ENCODE measurements around the gene SGSM2.

SGSM2 gene

DNA sequence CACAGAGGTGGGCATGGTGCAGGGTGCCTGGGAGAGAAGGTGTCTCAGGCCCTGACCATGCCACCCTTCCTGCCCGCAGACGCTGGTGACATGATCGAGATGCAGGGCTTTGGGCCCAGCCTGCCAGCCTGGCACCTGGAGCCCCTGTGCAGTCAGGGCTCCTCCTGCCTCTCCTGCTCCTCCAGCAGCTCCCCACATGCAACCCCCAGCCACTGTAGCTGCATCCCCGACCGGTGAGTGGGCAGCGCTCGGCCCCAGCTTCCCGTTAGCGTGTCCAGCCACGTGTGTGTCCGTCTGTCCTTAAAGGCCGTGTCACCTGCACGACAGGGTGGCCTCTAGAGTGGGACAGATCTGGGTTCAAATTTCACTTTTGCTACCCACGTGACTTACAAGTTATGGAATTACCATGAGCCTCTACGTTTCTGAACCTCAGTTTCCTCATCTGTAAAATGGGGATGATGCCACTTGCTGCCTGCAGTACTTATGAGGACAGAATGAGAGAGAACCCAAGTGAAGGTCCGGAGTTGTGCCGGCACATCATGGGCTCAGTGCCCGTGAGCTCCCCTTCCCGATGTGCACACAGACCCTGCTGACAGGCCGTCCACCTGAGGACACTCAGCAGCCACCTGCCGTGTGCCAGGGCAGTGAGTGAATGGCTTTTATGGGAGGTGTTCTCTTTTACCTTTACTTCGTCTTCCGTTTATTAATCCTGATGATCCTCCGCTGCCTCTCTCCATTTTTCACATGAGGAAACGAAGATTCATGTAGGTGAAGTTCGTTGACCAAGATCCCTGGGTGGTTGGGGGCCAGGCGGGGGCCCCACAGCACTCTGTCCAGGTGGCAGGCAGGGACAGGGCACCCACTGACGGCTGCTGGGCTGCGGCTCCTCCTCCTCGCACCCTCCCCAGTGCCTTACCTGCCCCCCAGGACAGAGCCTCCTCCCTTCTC is 34.2 kb downstream of the SGSM2 start:
- no peak for DNase-seq (ENCODE audit: extremely low read depth, low read depth)
- no peak overlapping the region for H3K4me3 ChIP-seq (replicated peaks; ENCODE audit: low read depth, low read length)
- TF ChIP-seq, protein P1, sequence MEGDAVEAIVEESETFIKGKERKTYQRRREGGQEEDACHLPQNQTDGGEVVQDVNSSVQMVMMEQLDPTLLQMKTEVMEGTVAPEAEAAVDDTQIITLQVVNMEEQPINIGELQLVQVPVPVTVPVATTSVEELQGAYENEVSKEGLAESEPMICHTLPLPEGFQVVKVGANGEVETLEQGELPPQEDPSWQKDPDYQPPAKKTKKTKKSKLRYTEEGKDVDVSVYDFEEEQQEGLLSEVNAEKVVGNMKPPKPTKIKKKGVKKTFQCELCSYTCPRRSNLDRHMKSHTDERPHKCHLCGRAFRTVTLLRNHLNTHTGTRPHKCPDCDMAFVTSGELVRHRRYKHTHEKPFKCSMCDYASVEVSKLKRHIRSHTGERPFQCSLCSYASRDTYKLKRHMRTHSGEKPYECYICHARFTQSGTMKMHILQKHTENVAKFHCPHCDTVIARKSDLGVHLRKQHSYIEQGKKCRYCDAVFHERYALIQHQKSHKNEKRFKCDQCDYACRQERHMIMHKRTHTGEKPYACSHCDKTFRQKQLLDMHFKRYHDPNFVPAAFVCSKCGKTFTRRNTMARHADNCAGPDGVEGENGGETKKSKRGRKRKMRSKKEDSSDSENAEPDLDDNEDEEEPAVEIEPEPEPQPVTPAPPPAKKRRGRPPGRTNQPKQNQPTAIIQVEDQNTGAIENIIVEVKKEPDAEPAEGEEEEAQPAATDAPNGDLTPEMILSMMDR (IDR thresholded peaks at IDR 0.05; ENCODE audit: low read depth, low read length, missing control alignments): no peak

- H3K4me3 ChIP-seq (replicated peaks; ENCODE audit: low read depth, low read length): no peak overlapping the region
- TF ChIP-seq, protein P1 (IDR thresholded peaks at IDR 0.05; ENCODE audit: low read depth, low read length, missing control alignments): no peak
- no peak for DNase-seq (ENCODE audit: extremely low read depth, low read depth)
Observed at GRCh38 chr17:2372180-2372579, 34.9 kb downstream of the SGSM2 start.

DNA sequence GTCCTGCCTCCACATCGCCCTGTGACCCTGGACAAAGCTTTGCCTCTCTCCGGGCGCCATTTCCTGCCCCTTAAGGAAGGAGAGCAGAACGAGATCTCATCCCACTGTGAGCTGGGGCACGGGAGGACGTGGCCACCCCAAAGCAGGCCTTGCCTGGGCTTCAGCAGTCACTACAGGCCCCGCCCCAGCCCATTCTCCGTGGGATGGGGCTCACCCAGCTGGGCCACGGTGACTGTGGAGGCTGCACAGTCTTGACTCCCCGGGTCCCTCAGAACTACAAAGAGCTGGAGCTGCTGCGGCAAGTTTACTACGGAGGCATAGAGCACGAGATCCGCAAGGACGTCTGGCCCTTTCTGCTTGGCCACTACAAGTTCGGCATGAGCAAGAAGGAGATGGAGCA is 35.4 kb downstream of the SGSM2 start:
- no peak overlapping the region for H3K4me3 ChIP-seq (replicated peaks; ENCODE audit: low read depth, low read length)
- DNase-seq (ENCODE audit: extremely low read depth, low read depth): no peak
- TF ChIP-seq, protein P1 (IDR thresholded peaks at IDR 0.05; ENCODE audit: low read depth, low read length, missing control alignments): no peak

GRCh38 chr17:2373179-2373578 is 35.9 kb downstream of the SGSM2 start:
- DNase-seq (ENCODE audit: extremely low read depth, low read depth): no peak
- TF ChIP-seq, protein P1 (IDR thresholded peaks at IDR 0.05; ENCODE audit: low read depth, low read length, missing control alignments): no peak
- no peak overlapping the region for H3K4me3 ChIP-seq (replicated peaks; ENCODE audit: low read depth, low read length)

GRCh38 chr17:2374549-2375285 is 37.4 kb downstream of the SGSM2 start:
- TF ChIP-seq, protein P1 (IDR thresholded peaks at IDR 0.05; ENCODE audit: low read depth, low read length, missing control alignments): no peak
- no peak overlapping the region for H3K4me3 ChIP-seq (replicated peaks; ENCODE audit: low read depth, low read length)
- DNase-seq (ENCODE audit: extremely low read depth, low read depth): no peak

DNA sequence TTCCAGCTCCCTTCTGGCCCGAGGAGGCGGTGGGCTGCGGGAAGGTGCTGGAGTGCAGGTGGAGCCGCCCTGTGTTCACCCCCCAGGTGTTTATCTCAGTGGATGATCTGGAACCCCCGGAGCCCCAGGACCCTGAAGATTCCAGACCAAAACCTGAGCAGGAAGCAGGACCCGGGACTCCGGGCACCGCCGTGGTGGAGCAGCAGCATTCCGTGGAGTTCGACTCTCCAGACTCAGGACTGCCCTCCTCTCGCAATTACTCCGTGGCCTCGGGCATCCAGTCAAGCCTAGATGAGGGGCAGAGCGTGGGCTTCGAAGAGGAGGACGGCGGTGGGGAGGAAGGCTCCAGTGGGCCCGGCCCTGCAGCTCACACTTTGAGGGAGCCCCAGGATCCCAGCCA is 38.1 kb downstream of the SGSM2 start:
- no peak overlapping the region for H3K4me3 ChIP-seq (replicated peaks; ENCODE audit: low read depth, low read length)
- DNase-seq (ENCODE audit: extremely low read depth, low read depth): no peak
- TF ChIP-seq, protein P1 (IDR thresholded peaks at IDR 0.05; ENCODE audit: low read depth, low read length, missing control alignments): no peak
